Measurements from ENCODE around the gene AP4B1.
"Not testable (repeated sequence)": the region's sequence is repeated elsewhere in the genome, so short reads cannot be mapped to it uniquely, and the experiment has no call there.

AP4B1 gene

GRCh38 chr1:113860891-113861290 lies 43.7 kb downstream of the AP4B1 start:
- H3K36me3 ChIP-seq (ENCODE audit: control insufficient read depth in 2 of 2, insufficient read depth in 2 of 2, low read length in 2 of 2), result peaks cover 0 to 7% of the 10 kb centered on the region in 2 donors
- H3K27ac ChIP-seq (ENCODE audit: low read depth in 2 of 2, low read length in 2 of 2), result no peak overlapping the region
- peak overlapping the region in 1 of 2 donors; percentile 24 for H3K9ac ChIP-seq (ENCODE audit: low read depth in 1 of 2, low read length in 2 of 2)
- H3K4me1 ChIP-seq (ENCODE audit: control insufficient read depth in 2 of 2, insufficient read depth in 2 of 2, low read length in 2 of 2), result peaks cover 0 to 3% of the 10 kb centered on the region in 2 donors
- no peaks in the 10 kb centered on the region for H3K9me3 ChIP-seq (ENCODE audit: control insufficient read depth in 2 of 2, low read length in 2 of 2)
- H3K27me3 ChIP-seq (ENCODE audit: control insufficient read depth in 2 of 2, insufficient read depth in 2 of 2, low read length in 2 of 2), result no peaks in the 10 kb centered on the region
- no peak overlapping the region for H3K4me3 ChIP-seq (ENCODE audit: low read length in 2 of 2)

DNA sequence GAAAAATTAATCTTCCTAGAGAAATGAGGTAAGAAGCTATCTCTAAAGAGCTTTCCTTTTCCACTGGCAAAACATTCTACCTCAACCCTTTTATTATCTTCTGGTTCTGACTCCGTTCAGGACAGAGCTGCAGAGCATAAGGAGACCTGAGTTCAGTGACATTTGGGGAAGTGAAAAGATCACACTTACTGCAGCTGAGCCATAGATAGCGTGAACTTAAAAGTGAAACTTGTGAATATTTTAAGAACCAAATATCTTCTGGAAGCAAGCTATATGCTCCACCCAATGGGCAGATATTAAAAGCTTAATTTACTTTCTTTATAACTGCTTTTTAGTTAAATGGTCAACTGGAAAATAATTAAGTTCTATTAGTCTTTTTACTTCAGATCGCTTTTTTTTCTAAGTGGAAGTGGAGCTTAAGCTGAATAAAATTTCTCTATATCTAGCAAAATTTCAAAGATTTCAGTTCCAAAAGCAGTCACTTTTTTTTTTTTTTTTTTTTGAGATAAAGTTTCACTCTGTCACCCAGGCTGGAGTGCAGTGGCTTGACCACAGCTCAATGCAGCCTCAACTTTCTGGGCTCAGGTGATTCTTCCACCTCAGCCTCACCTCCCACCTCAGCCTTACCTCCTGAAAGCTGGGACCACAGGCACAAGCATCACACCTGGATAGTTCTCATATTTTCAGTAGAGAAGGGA lies 45.0 kb downstream of the AP4B1 start:
- H3K36me3 ChIP-seq (ENCODE audit: control insufficient read depth in 2 of 2, insufficient read depth in 2 of 2, low read length in 2 of 2), result peaks cover 0 to 10% of the 10 kb centered on the region in 2 donors
- H3K27me3 ChIP-seq (ENCODE audit: control insufficient read depth in 2 of 2, insufficient read depth in 2 of 2, low read length in 2 of 2), result no peaks in the 10 kb centered on the region
- H3K4me3 ChIP-seq (ENCODE audit: low read length in 2 of 2), result peak overlapping the region in 1 of 2 donors; percentile 37
- no peaks in the 10 kb centered on the region for H3K9me3 ChIP-seq (ENCODE audit: control insufficient read depth in 2 of 2, low read length in 2 of 2)
- H3K27ac ChIP-seq (ENCODE audit: low read depth in 2 of 2, low read length in 2 of 2), result no peak overlapping the region
- peaks cover 0 to 3% of the 10 kb centered on the region in 2 donors for H3K4me1 ChIP-seq (ENCODE audit: control insufficient read depth in 2 of 2, insufficient read depth in 2 of 2, low read length in 2 of 2)
- H3K9ac ChIP-seq (ENCODE audit: low read depth in 1 of 2, low read length in 2 of 2), result no peak overlapping the region

DNA sequence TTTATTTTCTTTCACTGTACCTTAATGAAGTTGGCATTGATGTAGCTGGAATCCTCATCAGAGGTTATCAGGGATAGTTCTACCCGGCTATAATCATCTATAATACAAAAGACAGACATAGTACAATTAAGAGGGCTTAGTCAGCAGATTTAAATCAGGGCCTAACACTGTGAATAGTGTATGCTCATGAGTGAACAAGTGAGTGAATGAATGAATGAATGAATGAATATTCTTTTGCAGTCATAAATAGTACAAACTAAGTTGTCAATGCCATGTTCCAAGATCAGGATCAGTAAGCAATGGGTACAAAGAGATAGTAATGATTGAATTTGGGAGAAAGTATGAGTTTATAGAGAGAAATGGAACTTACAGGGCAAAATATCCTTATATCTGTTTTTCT lies 45.6 kb downstream of the AP4B1 start:
- no peaks in the 10 kb centered on the region for H3K27me3 ChIP-seq (ENCODE audit: control insufficient read depth in 2 of 2, insufficient read depth in 2 of 2, low read length in 2 of 2)
- H3K4me1 ChIP-seq (ENCODE audit: control insufficient read depth in 2 of 2, insufficient read depth in 2 of 2, low read length in 2 of 2), result peaks cover 0 to 3% of the 10 kb centered on the region in 2 donors
- no peak overlapping the region for H3K9ac ChIP-seq (ENCODE audit: low read depth in 1 of 2, low read length in 2 of 2)
- H3K4me3 ChIP-seq (ENCODE audit: low read length in 2 of 2), result no peak overlapping the region
- H3K36me3 ChIP-seq (ENCODE audit: control insufficient read depth in 2 of 2, insufficient read depth in 2 of 2, low read length in 2 of 2), result peaks cover 0 to 8% of the 10 kb centered on the region in 2 donors
- H3K27ac ChIP-seq (ENCODE audit: low read depth in 2 of 2, low read length in 2 of 2), result no peak overlapping the region
- H3K9me3 ChIP-seq (ENCODE audit: control insufficient read depth in 2 of 2, low read length in 2 of 2), result no peaks in the 10 kb centered on the region

GRCh38 chr1:113858418-113858817 lies 46.2 kb downstream of the AP4B1 start:
- Histone ChIP-seq H3K27me3 (ENCODE audit: control insufficient read depth in 2 of 2, insufficient read depth in 2 of 2, low read length in 2 of 2) (no peaks in the 10 kb centered on the region), H3K4me1 (ENCODE audit: control insufficient read depth in 2 of 2, insufficient read depth in 2 of 2, low read length in 2 of 2) (peaks cover 0 to 3% of the 10 kb centered on the region in 2 donors), H3K27ac (ENCODE audit: low read depth in 2 of 2, low read length in 2 of 2) (no peak overlapping the region), H3K9me3 (ENCODE audit: control insufficient read depth in 2 of 2, low read length in 2 of 2) (no peaks in the 10 kb centered on the region), H3K36me3 (ENCODE audit: control insufficient read depth in 2 of 2, insufficient read depth in 2 of 2, low read length in 2 of 2) (peaks cover 0 to 7% of the 10 kb centered on the region in 2 donors), H3K9ac (ENCODE audit: low read depth in 1 of 2, low read length in 2 of 2) (no peak overlapping the region), H3K4me3 (ENCODE audit: low read length in 2 of 2) (no peak overlapping the region)

- Histone ChIP-seq H3K27me3 (ENCODE audit: control insufficient read depth in 2 of 2, insufficient read depth in 2 of 2, low read length in 2 of 2) (no peaks in the 10 kb centered on the region), H3K9me3 (ENCODE audit: control insufficient read depth in 2 of 2, low read length in 2 of 2) (no peaks in the 10 kb centered on the region), H3K27ac (ENCODE audit: low read depth in 2 of 2, low read length in 2 of 2) (no peak overlapping the region), H3K9ac (ENCODE audit: low read depth in 1 of 2, low read length in 2 of 2) (no peak overlapping the region), H3K36me3 (ENCODE audit: control insufficient read depth in 2 of 2, insufficient read depth in 2 of 2, low read length in 2 of 2) (peaks cover 0 to 7% of the 10 kb centered on the region in 2 donors), H3K4me3 (ENCODE audit: low read length in 2 of 2) (no peak overlapping the region), H3K4me1 (ENCODE audit: control insufficient read depth in 2 of 2, insufficient read depth in 2 of 2, low read length in 2 of 2) (peaks cover 0 to 3% of the 10 kb centered on the region in 2 donors)
These were observed 46.8 kb downstream of the AP4B1 start for GRCh38 chr1:113857776-113858175.

DNA sequence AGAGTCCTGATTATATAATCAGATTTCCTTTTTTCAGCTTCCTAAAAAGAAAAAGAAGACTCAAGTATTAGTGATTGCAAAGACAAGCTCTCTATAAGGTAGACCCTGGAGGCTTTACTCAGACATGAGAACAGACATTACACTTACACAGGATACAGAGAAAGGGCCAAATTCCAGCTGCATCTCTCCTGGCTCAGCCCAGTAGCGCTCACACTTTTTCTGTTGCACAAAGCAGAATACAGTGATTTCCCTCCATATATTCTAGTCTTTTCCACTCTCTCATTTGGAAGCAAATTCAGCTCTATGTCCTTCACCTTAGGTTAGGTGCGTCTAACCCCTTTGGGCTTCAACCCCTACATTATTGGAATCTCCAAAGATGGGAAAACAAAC lies 48.2 kb downstream of the AP4B1 start:
- Histone ChIP-seq H3K36me3 (ENCODE audit: control insufficient read depth in 2 of 2, insufficient read depth in 2 of 2, low read length in 2 of 2) (peaks cover 0 to 7% of the 10 kb centered on the region in 2 donors), H3K27me3 (ENCODE audit: control insufficient read depth in 2 of 2, insufficient read depth in 2 of 2, low read length in 2 of 2) (no peaks in the 10 kb centered on the region), H3K9ac (ENCODE audit: low read depth in 1 of 2, low read length in 2 of 2) (no peak overlapping the region), H3K4me1 (ENCODE audit: control insufficient read depth in 2 of 2, insufficient read depth in 2 of 2, low read length in 2 of 2) (peaks cover 0 to 3% of the 10 kb centered on the region in 2 donors), H3K9me3 (ENCODE audit: control insufficient read depth in 2 of 2, low read length in 2 of 2) (no peaks in the 10 kb centered on the region), H3K4me3 (ENCODE audit: low read length in 2 of 2) (no peak overlapping the region), H3K27ac (ENCODE audit: low read depth in 2 of 2, low read length in 2 of 2) (no peak overlapping the region)

DNA sequence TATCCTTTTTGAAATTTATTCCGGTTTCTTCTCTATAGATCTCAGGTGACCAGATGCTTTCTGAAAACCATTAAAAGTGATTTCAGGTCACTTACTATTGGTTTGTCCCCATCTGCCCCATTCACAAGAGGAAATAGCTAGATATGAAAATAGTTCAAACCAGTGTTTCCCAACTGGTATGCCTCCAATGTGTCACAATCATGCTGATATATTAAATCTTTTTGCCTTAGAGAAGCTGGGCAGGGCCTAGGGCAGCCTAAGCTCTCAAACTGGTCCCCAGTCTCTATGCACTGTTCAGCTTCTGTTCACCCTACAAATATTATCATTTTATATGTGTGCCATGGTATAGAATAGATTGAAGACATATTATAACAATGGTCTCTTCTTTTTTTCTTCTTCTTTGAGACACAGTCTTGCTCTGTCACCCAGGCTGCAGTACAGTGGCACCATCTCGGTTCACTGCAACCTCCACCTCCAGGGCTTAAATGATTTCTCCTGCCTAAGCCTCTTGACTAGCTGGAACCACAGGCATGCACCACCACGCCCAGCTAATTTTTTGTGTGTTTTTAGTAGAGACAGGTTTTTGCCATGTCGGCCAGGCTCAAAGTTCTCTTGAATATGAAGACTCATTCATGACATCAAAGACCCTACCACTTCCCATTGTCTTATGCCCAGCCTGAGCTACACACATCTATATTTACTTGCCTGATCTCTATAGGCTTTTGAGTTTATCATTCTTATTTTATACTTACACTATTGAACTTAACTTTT lies 48.8 kb downstream of the AP4B1 start:
- Histone ChIP-seq H3K36me3 (ENCODE audit: control insufficient read depth in 2 of 2, insufficient read depth in 2 of 2, low read length in 2 of 2) (peaks cover 0 to 7% of the 10 kb centered on the region in 2 donors), H3K4me3 (ENCODE audit: low read length in 2 of 2) (no peak overlapping the region), H3K4me1 (ENCODE audit: control insufficient read depth in 2 of 2, insufficient read depth in 2 of 2, low read length in 2 of 2) (peaks cover 0 to 2% of the 10 kb centered on the region in 2 donors), H3K9me3 (ENCODE audit: control insufficient read depth in 2 of 2, low read length in 2 of 2) (no peaks in the 10 kb centered on the region), H3K9ac (ENCODE audit: low read depth in 1 of 2, low read length in 2 of 2) (no peak overlapping the region), H3K27me3 (ENCODE audit: control insufficient read depth in 2 of 2, insufficient read depth in 2 of 2, low read length in 2 of 2) (no peaks in the 10 kb centered on the region), H3K27ac (ENCODE audit: low read depth in 2 of 2, low read length in 2 of 2) (no peak overlapping the region)

DNA sequence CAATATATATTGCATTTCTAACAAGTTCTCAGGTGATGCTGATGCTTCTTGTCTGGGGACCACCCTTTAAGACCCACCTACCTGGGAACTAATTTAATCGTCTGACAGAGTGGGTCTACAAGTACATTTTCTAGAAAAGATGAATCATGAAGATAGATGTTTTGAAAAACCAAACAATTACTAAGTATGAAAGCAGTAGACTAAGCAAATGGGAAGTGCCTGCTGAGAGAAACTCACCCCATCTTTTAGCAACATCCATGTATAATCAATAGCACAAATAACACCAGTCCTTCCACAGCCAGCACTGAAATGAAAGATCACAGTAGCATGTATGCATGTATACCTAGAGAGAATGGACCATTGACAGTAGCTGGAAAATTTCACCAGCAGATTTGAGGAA lies 50.4 kb downstream of the AP4B1 start:
- Histone ChIP-seq H3K27ac (ENCODE audit: low read depth in 2 of 2, low read length in 2 of 2) (no peak overlapping the region), H3K4me1 (ENCODE audit: control insufficient read depth in 2 of 2, insufficient read depth in 2 of 2, low read length in 2 of 2) (no peaks in the 10 kb centered on the region), H3K4me3 (ENCODE audit: low read length in 2 of 2) (no peak overlapping the region), H3K27me3 (ENCODE audit: control insufficient read depth in 2 of 2, insufficient read depth in 2 of 2, low read length in 2 of 2) (no peaks in the 10 kb centered on the region), H3K9ac (ENCODE audit: low read depth in 1 of 2, low read length in 2 of 2) (no peak overlapping the region), H3K9me3 (ENCODE audit: control insufficient read depth in 2 of 2, low read length in 2 of 2) (no peaks in the 10 kb centered on the region), H3K36me3 (ENCODE audit: control insufficient read depth in 2 of 2, insufficient read depth in 2 of 2, low read length in 2 of 2) (peaks cover 0 to 7% of the 10 kb centered on the region in 2 donors)

DNA sequence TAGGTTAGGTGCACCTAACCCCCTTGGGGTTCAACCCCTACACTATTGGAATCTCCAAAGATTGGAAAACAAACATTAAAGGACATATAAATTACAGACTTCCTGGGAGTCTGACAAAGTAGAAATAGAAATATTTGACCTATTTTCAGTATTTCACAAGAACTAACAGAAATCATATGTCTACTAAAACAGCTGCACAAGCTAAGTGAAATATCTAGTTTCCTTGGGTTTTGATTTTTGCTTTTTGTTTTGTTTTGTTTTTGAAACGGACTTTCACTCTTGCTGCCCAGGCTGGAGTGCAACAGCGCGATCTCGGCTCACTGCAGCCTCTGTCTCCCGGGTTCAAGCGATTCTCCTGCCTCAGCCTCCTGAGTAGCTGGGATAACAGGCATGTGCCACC lies 51.9 kb downstream of the AP4B1 start:
- H3K27me3 ChIP-seq (ENCODE audit: control insufficient read depth in 2 of 2, insufficient read depth in 2 of 2, low read length in 2 of 2); H3K9me3 ChIP-seq (ENCODE audit: control insufficient read depth in 2 of 2, low read length in 2 of 2); H3K9ac ChIP-seq (ENCODE audit: low read depth in 1 of 2, low read length in 2 of 2); H3K27ac ChIP-seq (ENCODE audit: low read depth in 2 of 2, low read length in 2 of 2); H3K4me1 ChIP-seq (ENCODE audit: control insufficient read depth in 2 of 2, insufficient read depth in 2 of 2, low read length in 2 of 2); H3K4me3 ChIP-seq (ENCODE audit: low read length in 2 of 2): not testable (repeated sequence)
- peaks cover 0 to 10% of the 10 kb centered on the region in 2 donors for H3K36me3 ChIP-seq (ENCODE audit: control insufficient read depth in 2 of 2, insufficient read depth in 2 of 2, low read length in 2 of 2)

DNA sequence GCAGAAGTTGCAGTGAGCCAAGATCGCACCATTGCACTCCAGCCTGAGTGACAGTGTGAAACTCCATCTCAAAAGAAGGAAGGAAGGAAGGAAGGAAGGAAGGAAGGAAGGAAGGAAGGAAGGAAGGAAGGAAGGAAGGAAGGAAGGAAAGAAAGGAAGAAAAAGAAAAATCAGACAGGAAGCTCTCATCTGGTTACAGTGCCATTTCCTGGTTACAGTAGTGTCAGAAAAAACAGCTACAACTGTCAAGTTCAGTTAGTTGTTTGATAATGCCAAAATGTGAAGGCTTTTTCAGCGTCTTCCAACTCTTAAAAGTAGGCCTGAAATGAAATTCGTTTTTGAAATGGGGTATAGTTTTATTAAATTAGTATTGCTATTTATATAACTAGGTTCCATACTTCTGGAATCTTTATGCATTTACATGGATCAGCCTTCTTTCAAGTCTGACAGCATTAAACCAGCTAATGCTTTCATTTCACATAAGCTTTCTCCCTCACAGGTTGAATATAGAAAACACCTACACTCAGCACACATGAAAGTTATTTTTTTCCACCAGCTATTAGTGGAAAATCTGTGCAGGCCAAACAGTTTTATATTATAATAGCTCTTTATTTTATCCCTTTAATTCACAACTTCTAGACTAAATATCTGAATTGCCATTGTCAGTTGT lies 54.3 kb downstream of the AP4B1 start:
- Histone ChIP-seq H3K36me3 (ENCODE audit: control insufficient read depth in 2 of 2, insufficient read depth in 2 of 2, low read length in 2 of 2) (peaks cover 0 to 7% of the 10 kb centered on the region in 2 donors), H3K27me3 (ENCODE audit: control insufficient read depth in 2 of 2, insufficient read depth in 2 of 2, low read length in 2 of 2) (no peaks in the 10 kb centered on the region), H3K9me3 (ENCODE audit: control insufficient read depth in 2 of 2, low read length in 2 of 2) (no peaks in the 10 kb centered on the region), H3K9ac (ENCODE audit: low read depth in 1 of 2, low read length in 2 of 2) (no peak overlapping the region), H3K27ac (ENCODE audit: low read depth in 2 of 2, low read length in 2 of 2) (no peak overlapping the region), H3K4me3 (ENCODE audit: low read length in 2 of 2) (no peak overlapping the region), H3K4me1 (ENCODE audit: control insufficient read depth in 2 of 2, insufficient read depth in 2 of 2, low read length in 2 of 2) (no peaks in the 10 kb centered on the region)
